Right atrium auricular region (tissue), 2 donors: ENCODE data around the gene PVALEF. TPM values are rescaled to one million over a fixed set of nuclear protein-coding genes. Genes with fewer than 3 reads are reported as not detected.
"Not testable (repeated sequence)": the region's sequence is repeated elsewhere in the genome, so short reads cannot be mapped to it uniquely, and the experiment has no call there.

Experiments used
- DNase-seq: peaks from one replicate; pipeline ENCODE4 v3.0.0-alpha.2; 2019; ENCODE audit warnings: low spot score
- H3K27ac ChIP-seq, 2 donors: fragments of 200-600 bp; sonication (generic); 1 replicate in 1 of 2; 2 replicates in 1 of 2; pipeline ENCODE4 v1.5.1; 2016 to 2019
- H3K27me3 ChIP-seq, 2 donors: fragments of 200-600 bp; sonication (generic); one replicate each; pipeline versions ENCODE4 v1.5.1 to v1.6.0; 2017 to 2019
- H3K36me3 ChIP-seq: fragments of 200-600 bp; sonication (generic); one replicate; pipeline ENCODE4 v1.5.1; 2016
- H3K4me1 ChIP-seq, 2 donors: fragments of 200-600 bp; sonication (generic); one replicate each; pipeline versions ENCODE4 v1.5.1 to v1.6.0; 2017 to 2019
- H3K4me3 ChIP-seq, 2 donors: fragments of 200-600 bp; sonication (generic); 1 replicate in 1 of 2; 2 replicates in 1 of 2; pipeline ENCODE4 v1.5.1; 2017 to 2019; ENCODE audit warnings: mild to moderate bottlenecking in 1 of 2, moderate library complexity in 1 of 2
- H3K9me3 ChIP-seq, 2 donors: fragments of 200-600 bp; sonication (generic); one replicate each; pipeline ENCODE4 v1.5.1; 2019
- CTCF ChIP-seq, 2 donors: fragments of 200-600 bp; sonication (generic); IDR thresholded peaks; one replicate each; pipeline ENCODE4 v1.5.1; 2019; ENCODE audit warnings: antibody characterized with exemption in 2 of 2
- total RNA-seq, 2 donors: library from RNA; depleted of rRNA; stranded (reverse); fragments of >200 nt; gene quantifications; one replicate each; pipeline ENCODE4 v1.1.0, GENCODE V29; 2016

Gene PVALEF
- total RNA-seq, 2 donors from 2014 or later = not detected

GRCh38 chr17:81144423-81144781 is 20.9 kb upstream of the PVALEF start:
- Histone ChIP-seq H3K4me3 (no peak overlapping the region), H3K9me3 (no peaks in the 10 kb centered on the region), H3K36me3 (no peaks in the 10 kb centered on the region), H3K27ac (no peak overlapping the region), H3K27me3 (no peaks in the 10 kb centered on the region), H3K4me1 (peaks cover 0 to 9% of the 10 kb centered on the region in 2 donors)
- DNase-seq = no peak
- no peak for TF ChIP-seq CTCF (IDR thresholded peaks at IDR 0.05)

GRCh38 chr17:81146208-81146607 is 19.1 kb upstream of the PVALEF start:
- H3K4me1 ChIP-seq, H3K36me3 ChIP-seq, H3K27ac ChIP-seq, H3K9me3 ChIP-seq, H3K4me3 ChIP-seq, H3K27me3 ChIP-seq, DNase-seq: not testable (repeated sequence)

GRCh38 chr17:81147701-81148100 is 17.6 kb upstream of the PVALEF start:
- peaks cover 0 to 5% of the 10 kb centered on the region in 2 donors for H3K4me1 ChIP-seq
- no peaks in the 10 kb centered on the region for H3K36me3 ChIP-seq
- no peak for DNase-seq
- no peaks in the 10 kb centered on the region for H3K9me3 ChIP-seq
- TF ChIP-seq CTCF (IDR thresholded peaks at IDR 0.05) = no peak
- H3K27me3 ChIP-seq = no peaks in the 10 kb centered on the region
- no peak overlapping the region for H3K27ac ChIP-seq
- H3K4me3 ChIP-seq = no peak overlapping the region

- Histone ChIP-seq H3K27me3 (no peaks in the 10 kb centered on the region), H3K4me3 (no peak overlapping the region), H3K4me1 (no peaks in the 10 kb centered on the region), H3K9me3 (no peaks in the 10 kb centered on the region), H3K36me3 (no peaks in the 10 kb centered on the region), H3K27ac (no peak overlapping the region)
- TF ChIP-seq CTCF (IDR thresholded peaks at IDR 0.05) = no peak
- no peak for DNase-seq
Observed at GRCh38 chr17:81148571-81148970, 16.7 kb upstream of the PVALEF start.

GRCh38 chr17:81148986-81149533 is 16.2 kb upstream of the PVALEF start:
- H3K27ac ChIP-seq = no peak overlapping the region
- no peaks in the 10 kb centered on the region for H3K36me3 ChIP-seq
- H3K9me3 ChIP-seq = no peaks in the 10 kb centered on the region
- TF ChIP-seq CTCF (IDR thresholded peaks at IDR 0.05) = no peak
- DNase-seq = no peak
- H3K27me3 ChIP-seq = no peaks in the 10 kb centered on the region
- H3K4me1 ChIP-seq = no peaks in the 10 kb centered on the region
- H3K4me3 ChIP-seq = no peak overlapping the region

- Histone ChIP-seq H3K36me3 (no peaks in the 10 kb centered on the region), H3K9me3 (no peaks in the 10 kb centered on the region), H3K27me3 (no peaks in the 10 kb centered on the region), H3K4me1 (no peaks in the 10 kb centered on the region), H3K4me3 (no peak overlapping the region), H3K27ac (no peak overlapping the region)
- DNase-seq = peak; percentile 62
- no peak for TF ChIP-seq CTCF (IDR thresholded peaks at IDR 0.05)
Observed at GRCh38 chr17:81150377-81151077, 14.8 kb upstream of the PVALEF start.
